Neuronal stem cell (in vitro differentiated cells): ENCODE results near the gene NDUFB7.
"Not testable (repeated sequence)": the region's sequence is repeated elsewhere in the genome, so short reads cannot be mapped to it uniquely, and the experiment has no call there.

ENCODE experiments used
- DNase-seq: peaks from one replicate; pipeline ENCODE4 v3.0.0-alpha.2; 2013; ENCODE audit warnings: low spot score
- H2AFZ ChIP-seq: one replicate; pipeline ENCODE4 v1.6.1; 2013; ENCODE audit warnings: mild to moderate bottlenecking, low read length, inconsistent platforms
- H2AK5ac ChIP-seq: 2 replicates; pipeline ENCODE4 v1.6.1; 2013; ENCODE audit warnings: low read depth, mild to moderate bottlenecking, inconsistent platforms, low read length, moderate library complexity, mixed read lengths
- H2BK120ac ChIP-seq: 2 replicates; pipeline ENCODE4 v1.6.1; 2013; ENCODE audit warnings: low read depth, mild to moderate bottlenecking, inconsistent platforms, low read length, moderate library complexity, mixed read lengths
- H2BK12ac ChIP-seq: one replicate; pipeline ENCODE4 v1.6.1; 2013; ENCODE audit warnings: low read length, inconsistent platforms
- H2BK15ac ChIP-seq: 2 replicates; pipeline ENCODE4 v1.6.1; 2013; ENCODE audit warnings: mild to moderate bottlenecking, low read length, inconsistent platforms, mixed read lengths
- H2BK5ac ChIP-seq: one replicate; pipeline ENCODE4 v1.6.1; 2013; ENCODE audit warnings: inconsistent platforms, mild to moderate bottlenecking, low read length, moderate library complexity
- H3K14ac ChIP-seq: one replicate; pipeline ENCODE4 v1.6.1; 2013; ENCODE audit warnings: low read length, inconsistent platforms
- H3K18ac ChIP-seq: 2 replicates; pipeline ENCODE4 v1.6.1; 2013; ENCODE audit warnings: low read length, inconsistent platforms
- H3K23ac ChIP-seq: 2 replicates; pipeline ENCODE4 v1.6.1; 2013; ENCODE audit warnings: low read depth, mild to moderate bottlenecking, mixed read lengths, low read length, inconsistent platforms; ENCODE audit not compliant: poor library complexity
- H3K27ac ChIP-seq: replicated peaks from 3 replicates; pipeline ENCODE4 v1.5.1; 2013; ENCODE audit warnings: low read length, inconsistent platforms
- H3K27me3 ChIP-seq, 3 experiments: 2 replicates each; pipeline ENCODE4 v1.6.1; 2013; ENCODE audit warnings: low read length in 3 of 3, mild to moderate bottlenecking in 2 of 3, inconsistent platforms in 1 of 3, low read depth in 1 of 3, mixed read lengths in 1 of 3, moderate library complexity in 1 of 3; ENCODE audit not compliant: control insufficient read depth in 3 of 3, insufficient read depth in 3 of 3
- H3K36me3 ChIP-seq, 2 donors: replicated peaks in 1 of 2; 2 replicates each; pipeline ENCODE4 v1.6.1; 2013; ENCODE audit warnings: low read length in 2 of 2; ENCODE audit not compliant: control insufficient read depth in 2 of 2, insufficient read depth in 2 of 2
- H3K4ac ChIP-seq: 2 replicates; pipeline ENCODE4 v1.6.1; 2013; ENCODE audit warnings: inconsistent platforms, mild to moderate bottlenecking, low read length, moderate library complexity
- H3K4me1 ChIP-seq, 2 donors: 1 replicate in 1 of 2; 2 replicates in 1 of 2; pipeline ENCODE4 v1.6.1; 2013; ENCODE audit warnings: low read length in 2 of 2, low read depth in 1 of 2; ENCODE audit not compliant: control insufficient read depth in 2 of 2, insufficient read depth in 1 of 2
- H3K4me2 ChIP-seq: one replicate; pipeline ENCODE4 v1.6.1; 2013; ENCODE audit warnings: mild to moderate bottlenecking, low read length, inconsistent platforms; ENCODE audit not compliant: insufficient read depth, poor library complexity, severe bottlenecking
- H3K4me3 ChIP-seq, 2 donors: 2 replicates each; pipeline ENCODE4 v1.5.1; 2013; ENCODE audit warnings: low read length in 2 of 2, mild to moderate bottlenecking in 2 of 2, inconsistent platforms in 1 of 2, moderate library complexity in 1 of 2
- H3K79me1 ChIP-seq: one replicate; pipeline ENCODE4 v1.6.1; 2013; ENCODE audit warnings: low read depth, mild to moderate bottlenecking, inconsistent platforms, low read length, moderate library complexity
- H3K9ac ChIP-seq: one replicate; pipeline ENCODE4 v1.6.1; 2013; ENCODE audit warnings: mild to moderate bottlenecking, low read depth, low read length, inconsistent platforms; ENCODE audit not compliant: poor library complexity
- H3K9me3 ChIP-seq, 2 donors: replicated peaks in 1 of 2; 2 replicates each; pipeline versions ENCODE3 to v1.6.1; 2013; ENCODE audit warnings: low read length in 2 of 2, mild to moderate bottlenecking in 2 of 2, inconsistent platforms in 1 of 2, low read depth in 1 of 2, mixed read lengths in 1 of 2, moderate library complexity in 1 of 2; ENCODE audit not compliant: control insufficient read depth in 2 of 2, insufficient read depth in 1 of 2
- H4K8ac ChIP-seq: one replicate; pipeline ENCODE4 v1.6.1; 2013; ENCODE audit warnings: low read depth, mild to moderate bottlenecking, inconsistent platforms, low read length, moderate library complexity
- H4K91ac ChIP-seq: one replicate; pipeline ENCODE4 v1.6.1; 2013; ENCODE audit warnings: low read length, low read depth, mild to moderate bottlenecking, inconsistent platforms; ENCODE audit not compliant: poor library complexity
- WGBS, 2 donors: extraction: QIAGEN DNeasy Blood & Tissue Kit; methylation state at CpG; one replicate each; pipeline ENCODE4 v1.1.7; 2013; ENCODE audit warnings: missing lambda C conversion rate in 2 of 2, mixed read lengths in 1 of 2; ENCODE audit not compliant: insufficient read length in 2 of 2, insufficient replicate concordance in 1 of 2; ENCODE audit errors: extremely low coverage in 2 of 2; 5-methylcytosine and 5-hydroxymethylcytosine counted together

NDUFB7 gene

DNA sequence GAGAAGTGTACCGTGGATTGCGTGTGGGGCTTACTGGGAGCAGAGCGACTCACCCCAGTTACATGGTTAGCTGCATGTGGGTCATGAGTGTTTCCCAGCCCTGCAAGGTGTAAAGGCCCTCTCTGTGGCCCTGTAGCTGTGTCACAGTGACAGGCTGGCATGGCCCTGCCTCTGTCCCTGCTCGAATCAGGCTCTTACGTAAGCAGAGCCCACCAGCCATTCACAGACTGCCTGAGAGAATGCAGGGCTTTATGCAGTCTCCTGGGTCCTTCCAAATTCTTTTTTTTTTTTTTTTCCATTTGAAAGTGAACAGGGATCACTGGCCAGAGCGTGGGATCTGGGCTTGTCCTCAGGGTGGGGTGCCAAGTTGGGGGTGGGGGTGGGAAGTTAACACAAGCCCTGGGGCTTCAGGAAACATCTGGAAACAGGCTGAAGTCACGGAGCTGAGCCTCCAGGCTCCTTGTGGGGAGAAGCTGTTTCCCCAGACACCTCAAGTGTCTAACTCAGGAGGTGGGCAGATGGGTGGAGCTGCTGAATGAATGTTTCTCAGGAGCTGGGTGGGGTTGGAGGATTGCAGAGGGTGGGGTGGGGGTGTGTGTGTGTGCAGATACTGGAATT is 29.0 kb downstream of the NDUFB7 start:
- H4K8ac ChIP-seq, result no peak overlapping the region
- H3K18ac ChIP-seq, result no peak overlapping the region
- no peak overlapping the region for H2BK120ac ChIP-seq
- H3K9ac ChIP-seq, result peak overlapping the region; percentile 37
- H3K36me3 ChIP-seq, result peaks cover 14 to 26% of the 10 kb centered on the region in 2 donors
- H3K4me1 ChIP-seq, result peaks cover 0 to 3% of the 10 kb centered on the region in 2 donors
- DNase-seq, result no peak
- H3K4ac ChIP-seq, result no peak overlapping the region
- H2BK5ac ChIP-seq, result no peak overlapping the region
- H3K4me2 ChIP-seq, result no peak overlapping the region
- H3K79me1 ChIP-seq, result peaks cover 16% of the 10 kb centered on the region
- H3K9me3 ChIP-seq, result peaks cover 0 to 2% of the 10 kb centered on the region in 2 donors
- peak overlapping the region; percentile 9 for H3K27ac ChIP-seq
- no peak overlapping the region for H4K91ac ChIP-seq
- no peak overlapping the region for H2BK12ac ChIP-seq
- no peaks in the 10 kb centered on the region for H3K27me3 ChIP-seq
- no peak overlapping the region for H3K4me3 ChIP-seq
- WGBS, 2 donors, result no CpG with 5 or more reads among the region's 7 CpGs
- no peak overlapping the region for H2AFZ ChIP-seq
- no peak overlapping the region for H3K23ac ChIP-seq
- no peak overlapping the region for H2BK15ac ChIP-seq
- H2AK5ac ChIP-seq, result no peak overlapping the region
- no peak overlapping the region for H3K14ac ChIP-seq

DNA sequence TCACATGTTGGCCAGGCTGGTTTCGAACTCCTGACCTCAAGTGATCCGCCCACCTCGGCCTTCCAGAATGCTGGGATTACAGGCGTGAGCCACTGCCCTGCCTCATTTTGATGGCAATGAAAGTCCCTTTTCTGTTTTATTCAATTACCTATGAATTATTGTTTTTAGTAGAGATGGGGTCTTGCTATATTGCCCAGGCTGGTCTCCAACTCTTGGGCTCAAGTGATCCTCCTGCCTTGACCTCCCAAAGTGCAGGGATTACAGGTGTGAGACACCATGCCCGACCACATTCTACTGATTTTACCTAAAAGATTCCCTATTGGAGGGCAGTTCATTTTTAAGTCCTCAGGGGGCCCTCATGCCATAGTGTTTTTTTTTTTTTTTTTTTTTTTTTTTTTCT is 29.9 kb downstream of the NDUFB7 start:
- H3K18ac ChIP-seq, H2BK120ac ChIP-seq, DNase-seq, H2BK12ac ChIP-seq, H3K27me3 ChIP-seq, H2BK15ac ChIP-seq, H3K23ac ChIP-seq, H3K4ac ChIP-seq, H3K14ac ChIP-seq, H4K91ac ChIP-seq, H3K4me2 ChIP-seq, H3K4me1 ChIP-seq, H4K8ac ChIP-seq, H3K9ac ChIP-seq, H2AFZ ChIP-seq, H2AK5ac ChIP-seq, H2BK5ac ChIP-seq, H3K4me3 ChIP-seq, H3K9me3 ChIP-seq, H3K27ac ChIP-seq: not testable (repeated sequence)
- no CpG with 5 or more reads among the region's 5 CpGs for WGBS, 2 donors
- H3K36me3 ChIP-seq, result peaks cover 14 to 26% of the 10 kb centered on the region in 2 donors
- H3K79me1 ChIP-seq, result peaks cover 21% of the 10 kb centered on the region

DNA sequence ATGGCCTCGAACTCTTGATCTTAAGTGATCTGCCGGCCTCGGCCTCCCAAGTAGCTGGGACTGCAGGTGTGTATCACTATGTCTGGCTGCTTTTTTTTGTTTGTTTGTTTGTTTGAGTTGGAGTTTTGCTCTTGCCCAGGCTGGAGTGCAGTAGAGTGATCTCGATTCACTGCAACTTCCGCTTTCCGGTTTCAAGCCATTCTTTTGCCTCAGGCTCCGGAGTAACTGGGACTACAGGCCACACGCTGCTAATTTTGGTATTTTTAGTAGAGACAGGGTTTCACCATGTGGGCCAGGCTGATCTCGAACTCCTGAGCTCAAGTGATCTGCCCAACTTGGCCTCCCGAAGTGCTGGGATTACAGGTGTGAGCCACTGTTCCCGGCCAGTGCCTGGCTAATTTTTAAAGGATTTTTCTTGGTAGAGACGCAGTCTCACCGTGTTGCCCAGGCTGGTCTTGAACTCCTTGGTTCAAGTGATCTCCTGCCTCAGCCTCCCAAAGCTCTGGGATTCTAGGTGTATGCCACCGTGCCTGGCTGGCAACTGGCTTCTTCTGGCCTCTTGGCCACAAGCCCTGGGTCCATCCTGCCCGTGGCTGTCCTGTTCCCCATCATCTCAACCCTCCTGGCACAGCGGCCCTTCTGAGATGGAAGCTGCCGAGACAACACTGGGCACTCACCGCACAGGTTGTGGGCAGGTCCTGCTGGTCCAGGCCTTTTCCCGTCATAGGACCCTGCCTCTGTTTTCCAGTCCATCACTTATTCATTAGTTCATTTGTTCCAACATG is 30.9 kb downstream of the NDUFB7 start:
- Histone ChIP-seq H3K9me3 (peaks cover 0 to 2% of the 10 kb centered on the region in 2 donors), H3K27ac (no peak overlapping the region)

DNA sequence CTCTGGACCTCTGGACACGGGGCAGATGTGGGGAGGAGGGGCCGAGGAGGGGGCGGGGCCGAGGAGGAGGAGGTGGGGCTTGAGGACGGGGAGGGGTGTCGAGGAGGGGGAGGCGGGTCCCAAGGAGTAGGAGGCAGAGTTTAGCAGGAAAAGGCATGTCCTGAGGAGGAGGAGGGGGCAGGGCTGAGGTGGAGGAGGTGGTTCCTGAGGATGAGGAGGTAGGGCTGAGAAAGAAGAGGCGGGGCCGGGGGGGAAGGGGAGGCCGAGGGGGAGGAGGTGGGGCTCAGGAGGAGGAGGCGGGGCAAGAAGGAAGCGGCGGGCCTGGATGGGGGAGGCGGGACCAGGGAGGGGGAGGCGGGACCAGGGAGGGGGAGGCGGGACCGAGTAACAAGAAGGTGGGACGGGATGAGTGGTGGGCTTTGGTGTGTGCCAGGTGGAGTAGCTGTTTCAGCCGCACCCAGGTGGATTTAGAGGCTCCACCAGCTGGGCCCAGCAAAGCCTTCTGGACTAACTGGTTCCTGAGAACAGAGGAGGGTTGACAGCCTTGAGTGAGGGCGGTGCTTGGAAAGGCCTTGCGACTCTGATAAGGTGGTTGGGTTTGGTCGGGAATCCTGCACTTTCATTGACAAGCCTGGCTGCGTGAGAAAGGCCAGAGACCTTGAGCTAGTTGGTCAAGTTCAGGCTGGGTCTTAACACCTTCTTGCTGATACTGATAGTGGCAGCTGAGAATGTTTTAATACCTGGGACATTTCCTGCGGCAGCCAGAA is 34.8 kb downstream of the NDUFB7 start:
- H2BK12ac ChIP-seq, result no peak overlapping the region
- H3K27ac ChIP-seq, result no peak overlapping the region
- H3K4me2 ChIP-seq, result no peak overlapping the region
- H3K9me3 ChIP-seq, result peaks cover 0 to 2% of the 10 kb centered on the region in 2 donors
- H2BK120ac ChIP-seq, result no peak overlapping the region
- no peak overlapping the region for H3K9ac ChIP-seq
- H2BK15ac ChIP-seq, result no peak overlapping the region
- H4K8ac ChIP-seq, result no peak overlapping the region
- peak overlapping the region in 1 of 2 donors; percentile 9 for H3K4me3 ChIP-seq
- H2AFZ ChIP-seq, result no peak overlapping the region
- no peak overlapping the region for H2AK5ac ChIP-seq
- H3K27me3 ChIP-seq, result no peaks in the 10 kb centered on the region
- peaks cover 0 to 7% of the 10 kb centered on the region in 2 donors for H3K4me1 ChIP-seq
- peaks cover 10 to 31% of the 10 kb centered on the region in 2 donors for H3K36me3 ChIP-seq
- H3K18ac ChIP-seq, result peak overlapping the region; percentile 85
- H4K91ac ChIP-seq, result no peak overlapping the region
- peaks cover 24% of the 10 kb centered on the region for H3K79me1 ChIP-seq
- WGBS, 2 donors, result no CpG with 5 or more reads among the region's 24 CpGs
- no peak overlapping the region for H3K4ac ChIP-seq
- peak; percentile 83 for DNase-seq
- H3K23ac ChIP-seq, result no peak overlapping the region
- H3K14ac ChIP-seq, result no peak overlapping the region
- no peak overlapping the region for H2BK5ac ChIP-seq

More for the DNA sequence above, 30.9 kb downstream of the NDUFB7 start:
- Histone ChIP-seq H2BK5ac (no peak overlapping the region), H3K14ac (no peak overlapping the region), H4K8ac (no peak overlapping the region), H3K4ac (no peak overlapping the region), H2BK120ac (no peak overlapping the region), H2AFZ (no peak overlapping the region), H3K79me1 (peaks cover 21% of the 10 kb centered on the region), H3K36me3 (peaks cover 14 to 26% of the 10 kb centered on the region in 2 donors), H3K4me3 (no peak overlapping the region), H2BK15ac (no peak overlapping the region), H3K23ac (no peak overlapping the region), H3K4me1 (peaks cover 0 to 9% of the 10 kb centered on the region in 2 donors), H3K9ac (no peak overlapping the region), H3K18ac (no peak overlapping the region), H2AK5ac (no peak overlapping the region), H3K4me2 (no peak overlapping the region), H3K27me3 (no peaks in the 10 kb centered on the region), H2BK12ac (no peak overlapping the region), H4K91ac (no peak overlapping the region)
- no CpG with 5 or more reads among the region's 19 CpGs for WGBS, 2 donors
- DNase-seq, result no peak
